ENCODE measurements around the gene ANKAR. TPM values are rescaled to one million over a fixed set of nuclear protein-coding genes. Genes with fewer than 3 reads are reported as not detected.

The ANKAR gene
- total RNA-seq, 1 experiment from 2014 or later = 2.0 TPM

GRCh38 chr2:189723192-189723591, 48.7 kb downstream of the ANKAR start:
- Mint-ChIP-seq H3K9me3 (peaks cover 0 to 2% of the 10 kb centered on the region in 2 experiments; a peak in 1 of 5 replicates), H3K36me3 (ENCODE audit: insufficient read depth in 1 of 3, low read depth in 3 of 3) (no peaks in the 10 kb centered on the region), H3K4me3 (no peak overlapping the region), H3K27ac (no peak overlapping the region), H3K27me3 (ENCODE audit: low read depth) (no peaks in the 10 kb centered on the region), H3K4me1 (no peaks in the 10 kb centered on the region)
- Histone ChIP-seq H3K79me1 (ENCODE audit: insufficient read depth, low read depth, low read length, poor library complexity, severe bottlenecking) (no peaks in the 10 kb centered on the region), H3K18ac (ENCODE audit: insufficient read length, low read depth, low read length) (no peak overlapping the region), H2AK5ac (ENCODE audit: insufficient read length, low read length) (no peak overlapping the region), H3K23me2 (ENCODE audit: insufficient read length, low read depth, low read length, poor library complexity, severe bottlenecking) (no peaks in the 10 kb centered on the region), H4K91ac (ENCODE audit: insufficient read length, low read depth, low read length) (no peak overlapping the region), H3K27me3 (ENCODE audit: insufficient read depth, low read length) (no peaks in the 10 kb centered on the region), H2BK20ac (ENCODE audit: low read depth, low read length, poor library complexity, severe bottlenecking) (no peak overlapping the region), H4K8ac (replicated peaks; ENCODE audit: insufficient read length, low read depth, low read length) (no peak overlapping the region), H4K5ac (ENCODE audit: insufficient read length, low read depth, low read length) (no peak overlapping the region), H4K20me1 (ENCODE audit: control insufficient read depth, insufficient read depth, insufficient read length) (no peaks in the 10 kb centered on the region), H3K4ac (ENCODE audit: low read depth, low read length) (no peak overlapping the region), H3K27ac (ENCODE audit: insufficient read length, low read depth, low read length) (no peak overlapping the region), H2BK15ac (ENCODE audit: low read depth, low read length) (no peak overlapping the region), H3K4me2 (ENCODE audit: insufficient read depth, insufficient read length, low read length) (no peak overlapping the region), H3K9me3 (ENCODE audit: control insufficient read depth, low read depth, low read length) (no peaks in the 10 kb centered on the region), H3K4me1 (ENCODE audit: insufficient read depth, low read length) (no peaks in the 10 kb centered on the region), H3K9ac (ENCODE audit: extremely low read depth, insufficient read length, low read length) (no peak overlapping the region), H2BK5ac (ENCODE audit: insufficient read length, low read length) (no peak overlapping the region), H3K23ac (ENCODE audit: insufficient read length, low read depth, low read length) (no peak overlapping the region), H3K14ac (ENCODE audit: insufficient read depth, low read length) (no peak overlapping the region), H3K56ac (ENCODE audit: insufficient read length, low read depth, low read length) (no peak overlapping the region), H2BK120ac (ENCODE audit: low read depth, low read length, poor library complexity, severe bottlenecking) (no peak overlapping the region), H3K79me2 (ENCODE audit: insufficient read depth, low read length) (no peaks in the 10 kb centered on the region), H3T11ph (ENCODE audit: low read length) (no peak overlapping the region), H2AFZ (ENCODE audit: low read length) (no peak overlapping the region), H2BK12ac (ENCODE audit: insufficient read length, low read depth, low read length) (no peak overlapping the region)
- DNase-seq = no peak
- TF ChIP-seq CTCF (conservative IDR thresholded peaks at IDR 0.05) = no peak

Other genes starting within 250 kb of the ANKAR start
- 70.6 and 80.6 TPM in 2 replicates for gene WDR75, start 233.2 kb upstream of the ANKAR start, total RNA-seq (2021)
- not detected in 2 replicates for gene SLC40A1, start 93.9 kb upstream of the ANKAR start, total RNA-seq (2021)
- 48.5 TPM in 2 replicates for gene ASNSD1, start 13.2 kb upstream of the ANKAR start, total RNA-seq (2021)
- 10.1 and 10.7 TPM in 2 replicates for gene OSGEPL1, start 88.1 kb downstream of the ANKAR start, total RNA-seq (2021)
- gene ORMDL1, start 109.7 kb downstream of the ANKAR start, total RNA-seq (2021) = 56.4 and 59.7 TPM in 2 replicates
- 41.7 and 47.2 TPM in 2 replicates for gene PMS1, start 109.8 kb downstream of the ANKAR start, total RNA-seq (2021)